HL-60 (cell line): ENCODE results near the gene WNT7B.

ENCODE experiments used
- DNase-seq, 2 experiments: peaks; one replicate each; pipeline ENCODE4 v3.0.0-alpha.2; 2010 to 2020; ENCODE audit warnings: low read depth in 1 of 2, low spot score in 1 of 2
- H3K27ac ChIP-seq: fragments of 250-450 bp; sonication (Bioruptor Pico); replicated peaks from 2 replicates; pipeline ENCODE4 v1.5.1; 2020; ENCODE audit warnings: mild to moderate bottlenecking, moderate library complexity
- H3K27me3 ChIP-seq: fragments of 250-450 bp; sonication (Bioruptor Pico); 2 replicates; pipeline ENCODE4 v1.5.1; 2021; ENCODE audit warnings: mild to moderate bottlenecking, moderate library complexity; ENCODE audit not compliant: insufficient read depth, poor library complexity, severe bottlenecking
- H3K4me3 ChIP-seq: replicated peaks from 2 replicates; pipeline ENCODE4 v1.5.1; 2011; ENCODE audit warnings: mild to moderate bottlenecking, control low read depth, low read length; ENCODE audit not compliant: insufficient read depth
- GABPA ChIP-seq: IDR thresholded peaks from 2 replicates; pipeline ENCODE4 v1.6.1; 2012; ENCODE audit warnings: low read depth
- POLR2AphosphoS5 ChIP-seq: IDR thresholded peaks from 2 replicates; pipeline ENCODE4 v1.6.1; 2012; ENCODE audit warnings: low read depth
- REST ChIP-seq: IDR thresholded peaks from 2 replicates; pipeline ENCODE4 v1.6.1; 2012; ENCODE audit warnings: low read depth; ENCODE audit not compliant: insufficient replicate concordance
- SPI1 ChIP-seq: IDR thresholded peaks from 2 replicates; pipeline ENCODE4 v1.6.1; 2012; ENCODE audit warnings: low read depth, mild to moderate bottlenecking, borderline replicate concordance
- TF ChIP-seq, protein P1 (sequence below): IDR thresholded peaks from one replicate; pipeline ENCODE4 v1.5.1; 2011; ENCODE audit warnings: low read length, control low read depth, inconsistent platforms; ENCODE audit not compliant: insufficient read depth

The WNT7B gene

GRCh38 chr22:45963821-45964220 lies 13.1 kb downstream of the WNT7B start:
- no peak for TF ChIP-seq POLR2AphosphoS5
- TF ChIP-seq, protein P1, sequence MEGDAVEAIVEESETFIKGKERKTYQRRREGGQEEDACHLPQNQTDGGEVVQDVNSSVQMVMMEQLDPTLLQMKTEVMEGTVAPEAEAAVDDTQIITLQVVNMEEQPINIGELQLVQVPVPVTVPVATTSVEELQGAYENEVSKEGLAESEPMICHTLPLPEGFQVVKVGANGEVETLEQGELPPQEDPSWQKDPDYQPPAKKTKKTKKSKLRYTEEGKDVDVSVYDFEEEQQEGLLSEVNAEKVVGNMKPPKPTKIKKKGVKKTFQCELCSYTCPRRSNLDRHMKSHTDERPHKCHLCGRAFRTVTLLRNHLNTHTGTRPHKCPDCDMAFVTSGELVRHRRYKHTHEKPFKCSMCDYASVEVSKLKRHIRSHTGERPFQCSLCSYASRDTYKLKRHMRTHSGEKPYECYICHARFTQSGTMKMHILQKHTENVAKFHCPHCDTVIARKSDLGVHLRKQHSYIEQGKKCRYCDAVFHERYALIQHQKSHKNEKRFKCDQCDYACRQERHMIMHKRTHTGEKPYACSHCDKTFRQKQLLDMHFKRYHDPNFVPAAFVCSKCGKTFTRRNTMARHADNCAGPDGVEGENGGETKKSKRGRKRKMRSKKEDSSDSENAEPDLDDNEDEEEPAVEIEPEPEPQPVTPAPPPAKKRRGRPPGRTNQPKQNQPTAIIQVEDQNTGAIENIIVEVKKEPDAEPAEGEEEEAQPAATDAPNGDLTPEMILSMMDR: no peak
- no peak for TF ChIP-seq GABPA
- TF ChIP-seq REST: no peak
- no peak for TF ChIP-seq SPI1
- no peak overlapping the region for H3K27ac ChIP-seq
- H3K4me3 ChIP-seq: no peak overlapping the region
- H3K27me3 ChIP-seq: peaks cover 20% of the 10 kb centered on the region
- DNase-seq: no peak

- Histone ChIP-seq H3K27ac (no peak overlapping the region), H3K4me3 (no peak overlapping the region), H3K27me3 (peaks cover 13% of the 10 kb centered on the region)
- TF ChIP-seq REST: no peak
- TF ChIP-seq SPI1: no peak
- TF ChIP-seq, protein P1: no peak
- no peak for TF ChIP-seq GABPA
- no peak for TF ChIP-seq POLR2AphosphoS5
- no peak for DNase-seq
Observed at GRCh38 chr22:45962756-45963324, 14.1 kb downstream of the WNT7B start.

- DNase-seq: no peak
- H3K27ac ChIP-seq: no peak overlapping the region
- peaks cover 11% of the 10 kb centered on the region for H3K27me3 ChIP-seq
- no peak overlapping the region for H3K4me3 ChIP-seq
- TF ChIP-seq SPI1: no peak
- TF ChIP-seq REST: no peak
- no peak for TF ChIP-seq GABPA
- no peak for TF ChIP-seq POLR2AphosphoS5
- TF ChIP-seq, protein P1: no peak
Observed at GRCh38 chr22:45962434-45962718, 14.6 kb downstream of the WNT7B start.
